Caco-2 (cell line): ENCODE data around the gene DYNC1H1. TPM values are rescaled to one million over a fixed set of nuclear protein-coding genes. Genes with fewer than 3 reads are reported as not detected.

ENCODE experiments used
- BruUV-seq: library from RNA; stranded (reverse); fragments of 400-500 nt; replicated peaks from 2 replicates; lab custom pipeline; 2021; lab: Mats Ljungman, UMichigan
- CTCF ChIA-PET: fragments of 300-600 bp; sonication (Branson Sonifier 250); formaldehyde crosslinking; loops from one replicate; lab custom pipeline; 2022; ENCODE audit warnings: antibody characterized with exemption; lab: Charles Lee
- POLR2A ChIA-PET: fragments of 300-600 bp; sonication (Branson Sonifier 250); formaldehyde crosslinking; loops from one replicate; lab custom pipeline; 2022; ENCODE audit warnings: antibody characterized with exemption; lab: Charles Lee
- DNase-seq, 2 experiments: peaks; one replicate each; pipeline versions ENCODE4 v3.0.0 to v3.0.0-alpha.2; 2020 to 2022
- H3K27me3 ChIP-seq: replicated peaks from 2 replicates; pipeline ENCODE4 v1.6.0; 2011; ENCODE audit warnings: low read length; ENCODE audit not compliant: control insufficient read depth, insufficient read depth
- H3K36me3 ChIP-seq: 2 replicates; pipeline ENCODE4 v1.5.1; 2011; ENCODE audit warnings: low read length; ENCODE audit not compliant: control insufficient read depth, insufficient read depth
- H3K4me1 ChIP-seq: fragments of 250-450 bp; sonication (Bioruptor Pico); 2 replicates; pipeline ENCODE4 v1.5.1; 2020; ENCODE audit warnings: mild to moderate bottlenecking
- H3K4me3 ChIP-seq: 2 replicates; pipeline ENCODE4 v1.5.1; 2011; ENCODE audit warnings: low read depth, mild to moderate bottlenecking, control low read depth, low read length
- H3K9me3 ChIP-seq: fragments of 250-450 bp; sonication (Bioruptor Pico); 2 replicates; pipeline ENCODE4 v1.5.1; 2020; ENCODE audit warnings: mild to moderate bottlenecking, moderate library complexity
- H3K27ac Mint-ChIP-seq: one replicate; pipeline ENCODE4 v1.8.0; 2022; ENCODE audit warnings: mixed read lengths; ENCODE audit not compliant: unreplicated experiment
- H3K27me3 Mint-ChIP-seq: one replicate; pipeline ENCODE4 v1.8.0; 2022; ENCODE audit warnings: mixed read lengths; ENCODE audit not compliant: insufficient read depth, unreplicated experiment
- H3K36me3 Mint-ChIP-seq: one replicate; pipeline ENCODE4 v1.8.0; 2022; ENCODE audit warnings: mild to moderate bottlenecking, mixed read lengths; ENCODE audit not compliant: insufficient read depth, unreplicated experiment
- H3K4me1 Mint-ChIP-seq: one replicate; pipeline ENCODE4 v1.8.0; 2022; ENCODE audit warnings: low read depth, mixed read lengths; ENCODE audit not compliant: unreplicated experiment
- H3K4me3 Mint-ChIP-seq: one replicate; pipeline ENCODE4 v1.8.0; 2022; ENCODE audit warnings: mild to moderate bottlenecking, moderate library complexity, mixed read lengths; ENCODE audit not compliant: unreplicated experiment
- H3K9me3 Mint-ChIP-seq: one replicate; pipeline ENCODE4 v1.8.0; 2022; ENCODE audit warnings: mixed read lengths; ENCODE audit not compliant: unreplicated experiment
- intact Hi-C: fragments of 100-400 bp; cut with micrococcal nuclease; formaldehyde crosslinking; loops from one replicate; pipeline ENCODE4 v1.10.0; 2022; ENCODE audit not compliant: unreplicated experiment
- total RNA-seq: library from RNA; stranded (reverse); gene quantifications from 2 replicates; pipeline ENCODE4 v1.2.3, GENCODE V29; 2022
- TF ChIP-seq, protein P1 (sequence below), 2 experiments: fragments of 200-600 bp in 1 of 2; IDR thresholded peaks; 1 replicate in 1 of 2; 2 replicates in 1 of 2; pipeline versions ENCODE4 v1.5.1 to v1.8.0; 2011 to 2022; ENCODE audit warnings: antibody characterized with exemption in 1 of 2, control low read depth in 1 of 2, inconsistent platforms in 1 of 2, low read depth in 1 of 2, low read length in 1 of 2, mild to moderate bottlenecking in 1 of 2, moderate library complexity in 1 of 2; ENCODE audit not compliant: insufficient read depth in 1 of 2, severe bottlenecking in 1 of 2, unreplicated experiment in 1 of 2

Gene DYNC1H1
- total RNA-seq, 1 experiment from 2014 or later, result 351 TPM

DNA sequence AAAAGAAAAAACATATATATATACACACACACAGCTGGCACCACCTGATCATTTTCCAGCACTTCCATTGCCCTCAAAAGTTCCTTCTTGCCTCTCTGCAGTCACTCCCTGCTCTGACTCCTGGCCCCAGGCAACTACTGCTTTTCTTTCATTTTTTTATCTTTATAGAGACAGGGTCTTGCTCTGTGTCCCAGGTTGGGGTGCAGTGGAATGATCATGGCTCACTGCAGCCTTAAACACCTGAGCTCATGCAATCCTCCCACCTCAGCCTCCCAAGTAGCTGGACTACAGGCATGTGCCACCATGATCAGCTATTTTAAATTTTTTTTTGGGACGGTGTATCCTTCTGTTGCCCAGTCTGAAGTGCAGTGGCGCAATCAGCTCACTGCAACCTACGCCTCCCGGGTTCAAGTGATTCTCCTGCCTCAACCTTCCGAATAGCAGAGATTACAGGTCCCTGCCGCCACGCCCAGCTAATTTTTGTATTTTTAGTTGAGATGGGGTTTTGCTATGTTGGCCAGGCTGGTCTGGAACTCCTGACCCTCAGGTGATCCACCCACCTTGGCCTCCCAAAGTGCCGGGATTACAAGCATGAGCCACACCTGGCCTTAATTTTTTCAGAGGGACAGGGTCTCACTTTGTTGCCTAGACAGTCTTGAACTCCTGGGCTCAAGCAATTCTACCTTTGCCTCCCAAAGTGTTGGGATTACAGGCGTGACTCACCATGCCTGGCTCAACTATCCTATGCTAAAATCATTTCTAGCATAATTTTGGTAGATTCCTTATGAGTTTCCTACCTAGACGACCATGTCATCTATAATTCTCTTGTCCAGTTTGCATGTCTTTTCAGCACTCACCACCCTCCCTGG is 114.7 kb downstream of the DYNC1H1 start:
- Histone ChIP-seq H3K36me3 (no peaks in the 10 kb centered on the region; the same call in 1 of the 2 replicates), H3K4me3 (no peak overlapping the region), H3K27me3 (no peaks in the 10 kb centered on the region), H3K4me1 (0 out of 2 replicates have a peak, but pooled peaks cover 6% of the 10 kb centered on the region), H3K9me3 (no peaks in the 10 kb centered on the region)
- BruUV-seq, result no TSS peak
- Mint-ChIP-seq H3K4me1 (no peaks in the 10 kb centered on the region), H3K27ac (no peak overlapping the region), H3K4me3 (no peak overlapping the region), H3K27me3 (no peaks in the 10 kb centered on the region), H3K36me3 (peaks cover 73% of the 10 kb centered on the region), H3K9me3 (no peaks in the 10 kb centered on the region)
- DNase-seq, result no peak
- TF ChIP-seq, protein P1, sequence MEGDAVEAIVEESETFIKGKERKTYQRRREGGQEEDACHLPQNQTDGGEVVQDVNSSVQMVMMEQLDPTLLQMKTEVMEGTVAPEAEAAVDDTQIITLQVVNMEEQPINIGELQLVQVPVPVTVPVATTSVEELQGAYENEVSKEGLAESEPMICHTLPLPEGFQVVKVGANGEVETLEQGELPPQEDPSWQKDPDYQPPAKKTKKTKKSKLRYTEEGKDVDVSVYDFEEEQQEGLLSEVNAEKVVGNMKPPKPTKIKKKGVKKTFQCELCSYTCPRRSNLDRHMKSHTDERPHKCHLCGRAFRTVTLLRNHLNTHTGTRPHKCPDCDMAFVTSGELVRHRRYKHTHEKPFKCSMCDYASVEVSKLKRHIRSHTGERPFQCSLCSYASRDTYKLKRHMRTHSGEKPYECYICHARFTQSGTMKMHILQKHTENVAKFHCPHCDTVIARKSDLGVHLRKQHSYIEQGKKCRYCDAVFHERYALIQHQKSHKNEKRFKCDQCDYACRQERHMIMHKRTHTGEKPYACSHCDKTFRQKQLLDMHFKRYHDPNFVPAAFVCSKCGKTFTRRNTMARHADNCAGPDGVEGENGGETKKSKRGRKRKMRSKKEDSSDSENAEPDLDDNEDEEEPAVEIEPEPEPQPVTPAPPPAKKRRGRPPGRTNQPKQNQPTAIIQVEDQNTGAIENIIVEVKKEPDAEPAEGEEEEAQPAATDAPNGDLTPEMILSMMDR (IDR thresholded peaks at IDR 0.05; ENCODE audit: insufficient read depth in 1 of 2, low read depth in 1 of 2, low read length in 1 of 2, severe bottlenecking in 1 of 2, unreplicated experiment in 1 of 2), result no peak
- ChIA-PET CTCF (no interaction called here), POLR2A (interaction anchor here (0.6 kb wide), 1 partner anchor 235 kb away, joined by 17 read pairs; no protein-coding TSS in a partner anchor)
- intact Hi-C loops, result no loop called here

DNA sequence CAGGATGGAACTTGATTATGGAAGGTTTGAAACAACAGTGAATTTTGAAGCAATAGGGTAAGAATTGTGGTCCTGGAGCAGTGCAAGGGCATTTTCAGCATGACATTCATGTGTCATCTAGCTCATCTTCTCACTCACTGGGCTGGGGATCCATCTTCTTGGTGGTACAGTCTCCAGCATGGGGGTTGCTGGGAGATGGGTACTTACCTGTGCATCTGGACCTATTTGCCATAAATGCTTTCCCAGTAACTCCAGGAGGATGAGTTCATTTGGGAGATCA is 115.3 kb downstream of the DYNC1H1 start:
- no peaks in the 10 kb centered on the region; the same call in 1 of the 2 replicates for H3K36me3 ChIP-seq
- H3K27ac Mint-ChIP-seq, result no peak overlapping the region
- no peaks in the 10 kb centered on the region for H3K9me3 ChIP-seq
- BruUV-seq, result no TSS peak
- peaks cover 3% of the 10 kb centered on the region for H3K4me1 Mint-ChIP-seq
- no peaks in the 10 kb centered on the region for H3K27me3 ChIP-seq
- POLR2A ChIA-PET, result no interaction called here
- no peak for DNase-seq
- intact Hi-C loops, result no loop called here
- H3K9me3 Mint-ChIP-seq, result no peaks in the 10 kb centered on the region
- CTCF ChIA-PET, result no interaction called here
- no peak overlapping the region for H3K4me3 ChIP-seq
- H3K4me3 Mint-ChIP-seq, result no peak overlapping the region
- TF ChIP-seq, protein P1 (IDR thresholded peaks at IDR 0.05; ENCODE audit: insufficient read depth in 1 of 2, low read depth in 1 of 2, low read length in 1 of 2, severe bottlenecking in 1 of 2, unreplicated experiment in 1 of 2), result no peak
- peaks cover 12% of the 10 kb centered on the region for H3K4me1 ChIP-seq
- peaks cover 73% of the 10 kb centered on the region for H3K36me3 Mint-ChIP-seq
- H3K27me3 Mint-ChIP-seq, result no peaks in the 10 kb centered on the region

DNA sequence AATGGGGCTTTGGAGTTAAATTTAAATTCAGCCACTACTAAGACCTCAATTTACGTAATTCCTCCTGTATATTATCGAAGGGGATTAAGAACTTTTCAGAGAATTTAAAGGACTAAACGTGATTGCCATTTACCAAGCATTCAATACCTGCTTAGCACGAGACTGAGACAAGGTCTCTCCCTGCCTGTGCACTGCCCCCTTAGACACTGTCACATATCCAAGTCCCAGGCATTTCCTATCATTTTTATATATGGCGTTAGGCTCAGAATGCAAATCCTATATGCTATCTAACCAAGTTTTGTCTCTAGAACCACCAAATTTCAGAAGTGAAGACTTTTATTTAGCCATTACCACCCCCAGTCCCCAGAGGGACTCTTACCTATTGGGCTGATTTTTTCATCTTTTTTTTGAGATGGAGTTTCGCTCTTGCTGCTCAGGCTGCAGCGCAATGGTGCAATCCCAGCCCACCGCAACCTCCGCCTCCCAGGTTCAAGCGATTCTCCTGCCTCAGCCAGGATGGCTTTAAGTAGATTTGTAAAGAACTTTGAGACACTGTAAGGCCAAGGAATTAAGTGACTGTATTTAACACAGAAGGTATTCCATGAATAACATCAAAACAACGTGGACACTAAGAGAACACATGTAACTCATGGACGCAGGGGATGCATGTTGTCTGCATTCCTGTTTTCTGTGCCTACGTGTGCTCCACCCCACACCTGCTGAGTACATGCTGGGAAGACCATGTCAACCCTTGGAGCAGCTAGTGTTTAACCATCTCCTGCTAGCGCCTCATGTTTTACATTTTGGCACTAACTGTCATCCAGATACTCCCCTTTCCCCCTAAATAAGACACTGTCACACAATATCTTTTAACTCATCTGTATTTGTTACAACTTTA is 116.1 kb downstream of the DYNC1H1 start:
- peaks cover 81% of the 10 kb centered on the region for H3K36me3 Mint-ChIP-seq
- CTCF ChIA-PET, result no interaction called here
- no TSS peak for BruUV-seq
- H3K4me1 ChIP-seq, result peaks cover 20% of the 10 kb centered on the region
- H3K27me3 Mint-ChIP-seq, result no peaks in the 10 kb centered on the region
- H3K27me3 ChIP-seq, result no peaks in the 10 kb centered on the region
- H3K4me3 Mint-ChIP-seq, result no peak overlapping the region
- peaks cover 8% of the 10 kb centered on the region for H3K4me1 Mint-ChIP-seq
- POLR2A ChIA-PET, result no interaction called here
- no peaks in the 10 kb centered on the region for H3K9me3 Mint-ChIP-seq
- peaks cover 1% of the 10 kb centered on the region for H3K36me3 ChIP-seq
- H3K4me3 ChIP-seq, result no peak overlapping the region
- no peaks in the 10 kb centered on the region for H3K9me3 ChIP-seq
- intact Hi-C loops, result no loop called here
- TF ChIP-seq, protein P1 (IDR thresholded peaks at IDR 0.05; ENCODE audit: insufficient read depth in 1 of 2, low read depth in 1 of 2, low read length in 1 of 2, severe bottlenecking in 1 of 2, unreplicated experiment in 1 of 2), result no peak
- DNase-seq, result no peak
- H3K27ac Mint-ChIP-seq, result no peak overlapping the region
